Adipose tissue (tissue), 3 donors: ENCODE results near the gene RNF208. TPM values are rescaled to one million over a fixed set of nuclear protein-coding genes. Genes with fewer than 3 reads are reported as not detected.

Experiments
- H3K27ac ChIP-seq: one replicate; pipeline ENCODE4 v1.5.1; 2013; ENCODE audit warnings: low read depth, low read length
- WGBS, 3 donors: extraction: QIAGEN DNeasy Blood & Tissue Kit; methylation state at CpG; one replicate each; pipeline ENCODE4 v1.1.7; 2013; 5-methylcytosine and 5-hydroxymethylcytosine counted together
- polyA plus RNA-seq, 3 donors: library from polyadenylated mRNA; stranded (reverse); fragments of 200-250 nt; gene quantifications; one replicate each; pipeline ENCODE4 v1.2.3, GENCODE V29; 2013
- donor health status: healthy with polysubstance abuse.
- donor health status: Bipolar disorder and iron deficiency.
- donor health status: healthy.

RNF208 gene
- polyA plus RNA-seq, 3 donors, result 2.8 to 4.0 (median 3.5) TPM

DNA sequence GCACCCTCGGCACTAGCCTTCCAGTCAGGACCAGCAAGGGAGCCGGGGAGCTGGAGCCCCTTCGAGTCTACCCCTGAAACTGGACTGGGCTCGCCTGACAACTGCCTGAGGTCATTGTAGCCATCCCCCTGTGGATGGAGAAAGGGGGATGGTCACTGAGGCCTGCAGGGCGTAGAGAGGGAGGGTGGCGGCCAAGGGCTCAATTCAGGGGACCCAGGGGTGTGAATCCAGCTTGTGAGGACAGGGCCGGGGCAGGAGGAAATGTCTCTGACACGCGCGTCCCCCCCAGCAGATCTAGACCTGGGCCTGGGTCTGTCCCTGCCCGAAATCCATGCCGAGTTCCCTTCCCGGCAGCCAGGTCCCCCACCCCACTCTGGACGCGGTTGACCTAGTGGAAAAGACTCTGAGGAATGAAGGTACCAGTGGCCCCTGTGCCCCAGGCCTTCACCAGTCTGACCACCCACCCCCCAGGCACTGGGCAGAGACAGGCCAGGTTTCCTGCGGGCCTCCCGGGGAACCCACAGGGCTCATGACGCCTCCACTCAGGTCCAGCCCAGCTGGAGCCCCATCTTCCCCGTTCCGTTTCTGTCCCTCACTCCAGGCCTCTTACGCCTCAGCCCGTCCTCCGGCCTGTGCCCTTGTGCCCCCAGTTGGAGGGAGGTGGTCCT is 9.5 kb upstream of the RNF208 start:
- 79 to 89% (median 81%) methylated on average over 22 to 23 of the region's 23 CpGs for WGBS, 3 donors
- no peak overlapping the region for H3K27ac ChIP-seq

DNA sequence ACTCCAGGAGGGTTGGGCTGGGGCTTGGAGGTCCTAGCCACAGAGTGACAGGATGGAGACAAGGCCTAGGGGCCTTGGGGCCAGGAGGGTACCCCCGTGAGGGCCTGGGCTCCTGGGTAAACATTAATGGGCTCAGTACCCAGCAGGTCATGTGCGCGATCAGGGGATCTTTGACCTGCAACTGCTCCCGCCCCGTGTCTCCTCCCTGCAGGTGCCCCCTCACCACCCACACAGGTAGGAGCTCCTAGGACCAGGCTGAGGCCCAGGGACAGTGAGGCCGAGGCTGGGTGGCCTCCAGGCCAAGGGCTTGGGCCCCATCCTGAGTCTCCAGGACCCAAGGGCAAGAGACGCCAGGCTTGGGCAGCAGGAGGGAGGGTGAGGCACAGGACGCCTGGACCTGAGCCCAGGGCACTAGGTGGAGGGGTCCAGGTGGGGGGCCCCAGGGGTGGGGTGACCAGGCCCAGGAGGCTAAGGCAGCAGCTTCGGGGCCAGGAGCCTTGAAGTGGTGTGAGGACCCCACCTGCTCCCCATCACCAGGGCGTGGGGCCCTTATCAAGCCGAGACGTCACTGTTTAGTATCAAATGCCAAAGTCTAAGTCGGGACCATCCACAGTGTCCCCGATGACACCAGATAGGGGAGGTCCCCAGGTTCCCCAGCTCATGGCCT is 8.8 kb upstream of the RNF208 start, which contains the start of gene SLC34A3:
SLC34A3 (plus strand) TSS at position 197 of the 667 bp plus-strand sequence. CDS start 802 bp downstream, outside the sequence.
- WGBS, 3 donors, result 62 to 72% (median 72%) methylated on average over 14 of the region's 14 CpGs

DNA sequence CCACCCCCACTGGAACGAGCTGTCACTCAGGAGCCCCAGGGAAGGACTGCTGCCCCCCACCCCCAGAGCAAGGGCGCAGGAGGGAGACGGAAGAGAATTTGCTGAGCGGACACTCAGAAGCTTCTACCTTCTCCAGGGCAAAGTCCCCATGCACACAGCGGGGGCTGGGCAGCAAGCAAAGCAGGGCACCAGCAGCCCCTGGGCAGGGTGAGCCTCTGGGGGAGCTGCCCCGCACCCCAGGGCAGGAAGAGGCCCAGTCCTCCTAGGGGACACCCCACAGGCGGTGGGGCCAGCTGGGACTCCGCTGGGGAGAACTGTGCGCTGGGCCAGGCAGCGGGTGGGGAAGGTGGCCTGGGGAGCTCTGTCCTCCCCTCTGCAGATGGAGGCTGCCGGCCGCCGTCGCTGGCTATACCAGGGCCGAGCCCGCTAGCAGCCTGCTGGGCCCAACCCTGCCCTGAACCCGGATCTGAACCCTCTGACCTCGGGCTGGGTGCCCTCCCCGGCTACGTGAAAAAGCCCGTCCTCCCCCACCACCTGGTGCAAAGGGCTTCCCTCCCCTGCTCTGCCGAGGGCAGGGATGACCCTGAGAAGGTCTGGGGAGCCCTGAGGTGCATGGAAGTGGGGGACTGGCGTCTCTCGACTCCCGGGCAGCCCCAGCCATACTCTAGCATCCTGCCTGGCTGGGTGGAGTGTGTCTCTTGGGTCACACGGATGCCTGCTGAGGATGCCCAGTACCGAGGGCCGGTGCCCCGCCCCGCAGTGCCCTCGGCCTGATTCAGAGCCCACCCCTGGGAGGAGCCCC is 8.1 kb upstream of the RNF208 start:
- WGBS, 3 donors, result 57 to 63% (median 59%) methylated on average over 24 to 31 of the region's 31 CpGs

More for the DNA sequence above, 8.8 kb upstream of the RNF208 start, which contains the start of gene SLC34A3:
- no peak within 1 kb of the TSS for H3K27ac ChIP-seq

DNA sequence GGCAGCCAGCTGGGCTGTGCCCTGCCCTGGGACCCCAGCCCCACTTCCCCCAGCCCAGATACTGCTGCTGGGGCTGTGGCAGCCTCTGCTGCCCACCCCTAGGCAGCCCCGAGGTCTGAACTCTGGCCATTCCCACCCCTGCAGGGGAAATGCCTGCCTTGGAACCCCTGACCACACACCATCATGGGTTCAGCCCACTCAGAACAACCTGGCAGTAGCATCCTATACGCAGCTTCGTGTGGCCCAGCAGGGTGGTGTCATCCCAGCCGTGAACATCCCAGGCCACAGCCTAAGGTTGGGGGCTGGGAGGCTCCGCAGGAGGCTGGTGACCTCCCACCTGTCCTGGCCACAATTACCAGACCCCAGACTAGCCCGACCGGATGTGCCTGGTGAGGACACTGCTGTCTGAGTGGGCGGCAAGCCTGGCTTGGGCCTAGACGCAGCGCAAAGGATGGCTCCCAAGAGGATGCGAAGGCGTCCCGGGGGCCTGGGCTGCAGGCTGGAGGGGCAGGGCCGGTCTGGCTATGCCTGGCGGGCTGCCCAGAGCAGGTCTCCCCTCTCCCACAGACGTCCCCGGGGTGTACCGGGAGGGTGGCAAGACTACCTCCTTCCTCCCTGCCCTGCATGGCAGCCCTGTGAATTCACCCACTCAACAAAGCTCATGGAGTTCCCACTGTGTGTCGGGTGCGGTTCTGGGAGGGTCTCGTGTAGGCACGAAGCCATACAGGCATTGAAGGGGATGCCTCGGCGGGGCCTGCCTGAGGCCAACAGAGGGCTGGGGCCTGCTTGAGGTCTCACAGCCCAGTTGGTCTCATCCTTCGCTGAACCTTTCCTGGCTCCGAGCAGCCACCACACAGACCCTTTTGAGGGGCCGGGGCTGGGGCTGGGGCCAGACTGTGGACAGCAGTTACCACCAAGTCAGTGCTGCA is 7.2 kb upstream of the RNF208 start:
- no peak overlapping the region for H3K27ac ChIP-seq
- 59 to 73% (median 61%) methylated on average over 26 to 27 of the region's 27 CpGs for WGBS, 3 donors

More for the DNA sequence above, 8.1 kb upstream of the RNF208 start:
- H3K27ac ChIP-seq, result no peak overlapping the region

DNA sequence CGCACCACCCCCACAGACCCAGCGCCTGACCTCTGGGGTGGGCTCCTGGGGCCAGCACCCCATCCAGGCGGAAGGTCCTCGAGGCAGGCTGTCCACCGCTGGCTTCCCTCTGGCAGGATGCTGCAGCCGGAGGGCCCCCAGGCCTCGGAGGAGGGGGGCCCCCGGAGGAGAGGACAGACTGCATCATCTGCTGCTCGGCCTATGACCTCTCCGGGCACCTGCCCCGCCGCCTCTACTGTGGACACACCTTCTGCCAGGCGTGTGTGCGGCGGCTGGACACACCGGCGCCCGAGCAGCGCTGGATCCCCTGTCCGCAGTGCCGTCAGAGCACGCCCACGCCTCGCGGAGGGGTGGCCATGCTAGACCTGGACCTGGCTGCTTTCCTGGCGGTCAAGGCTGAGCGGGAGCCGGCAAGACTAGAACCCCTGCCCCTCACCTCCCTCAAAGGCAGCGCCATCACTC is 6.5 kb upstream of the RNF208 start:
- H3K27ac ChIP-seq, result no peak overlapping the region

DNA sequence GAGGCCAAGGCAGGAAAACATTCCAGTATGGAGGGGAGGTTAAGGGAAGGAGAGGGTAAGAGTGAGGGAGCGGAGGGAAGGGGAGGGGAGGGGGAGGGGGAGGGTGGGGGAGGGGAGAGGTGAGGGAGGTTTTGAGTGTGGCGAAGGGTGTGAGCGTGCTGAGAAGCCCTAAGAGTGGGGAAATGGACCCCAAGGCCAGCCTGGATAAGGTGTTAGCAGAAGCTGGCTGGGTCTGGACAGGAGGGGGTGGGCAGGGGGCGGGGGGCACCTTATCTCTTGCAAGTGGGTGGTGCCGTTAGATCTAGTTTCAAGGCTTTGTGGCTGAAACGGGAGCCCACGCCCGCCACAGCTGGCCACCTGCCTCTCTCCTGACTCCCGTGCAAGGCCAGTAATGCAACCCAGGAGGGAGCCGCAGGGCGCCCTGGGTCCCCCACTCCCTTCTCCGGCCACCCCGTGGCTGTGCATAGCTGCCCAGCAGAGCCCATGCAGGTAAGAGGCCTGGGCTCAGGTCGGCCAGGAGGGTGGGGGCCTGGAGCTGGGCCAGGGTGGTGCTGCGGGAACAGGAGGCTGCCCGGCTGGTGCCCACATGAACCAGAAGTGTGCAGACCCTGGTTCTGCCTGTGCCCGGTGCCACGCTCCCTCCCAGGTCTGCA is 5.9 kb upstream of the RNF208 start:
- H3K27ac ChIP-seq, result no peak overlapping the region
- WGBS, 3 donors, result 25 to 43% (median 33%) methylated on average over 18 of the region's 18 CpGs

More for the DNA sequence above, 6.5 kb upstream of the RNF208 start:
- WGBS, 3 donors, result 53 to 57% (median 56%) methylated on average over 27 to 29 of the region's 29 CpGs

DNA sequence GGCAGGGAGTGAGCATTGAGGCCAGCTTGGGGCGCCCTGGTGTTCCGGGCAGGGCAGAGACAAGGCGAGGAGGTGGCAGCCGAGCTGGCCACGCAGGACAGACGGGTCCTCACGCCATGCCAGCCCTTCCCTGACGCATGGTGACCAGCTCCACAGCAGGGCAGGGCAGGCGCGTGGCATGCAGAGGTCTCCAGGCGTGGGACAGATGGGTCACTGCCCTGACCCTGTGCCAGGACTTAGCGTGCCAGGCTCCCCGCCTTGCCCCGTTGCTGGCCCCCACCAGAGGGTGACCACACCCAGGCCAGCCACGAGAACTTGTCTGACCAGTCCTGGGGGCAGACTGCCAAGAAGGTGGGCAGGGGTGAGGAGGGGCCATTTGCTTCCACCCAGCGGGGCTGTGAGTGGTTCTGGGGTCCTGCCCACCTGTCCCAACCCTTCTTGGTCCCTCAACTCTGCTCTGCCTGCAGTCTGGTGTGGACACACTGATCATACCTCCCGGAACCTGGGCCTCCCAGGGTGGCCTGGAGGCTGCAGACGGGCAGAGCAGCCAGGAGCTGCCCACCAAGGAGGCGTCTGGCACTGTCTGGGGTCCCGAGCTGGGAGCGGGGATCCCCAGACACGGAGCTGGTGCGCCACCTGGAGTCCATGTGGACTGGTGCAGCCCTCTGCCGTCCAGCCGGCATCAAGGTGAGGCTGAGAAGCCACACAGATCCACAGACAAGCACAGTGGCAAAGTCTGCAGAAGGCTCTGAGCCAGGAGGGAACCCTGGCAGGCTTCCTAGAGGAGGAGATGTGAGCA is 5.2 kb upstream of the RNF208 start, which contains the start of gene RNF224:
RNF224 (plus strand) TSS at position 449 of the 799 bp plus-strand sequence. CDS start 834 bp downstream, outside the sequence.
- no peak within 1 kb of the TSS for H3K27ac ChIP-seq
- 11 to 39% (median 31%) methylated on average over 22 to 25 of the region's 25 CpGs for WGBS, 3 donors

DNA sequence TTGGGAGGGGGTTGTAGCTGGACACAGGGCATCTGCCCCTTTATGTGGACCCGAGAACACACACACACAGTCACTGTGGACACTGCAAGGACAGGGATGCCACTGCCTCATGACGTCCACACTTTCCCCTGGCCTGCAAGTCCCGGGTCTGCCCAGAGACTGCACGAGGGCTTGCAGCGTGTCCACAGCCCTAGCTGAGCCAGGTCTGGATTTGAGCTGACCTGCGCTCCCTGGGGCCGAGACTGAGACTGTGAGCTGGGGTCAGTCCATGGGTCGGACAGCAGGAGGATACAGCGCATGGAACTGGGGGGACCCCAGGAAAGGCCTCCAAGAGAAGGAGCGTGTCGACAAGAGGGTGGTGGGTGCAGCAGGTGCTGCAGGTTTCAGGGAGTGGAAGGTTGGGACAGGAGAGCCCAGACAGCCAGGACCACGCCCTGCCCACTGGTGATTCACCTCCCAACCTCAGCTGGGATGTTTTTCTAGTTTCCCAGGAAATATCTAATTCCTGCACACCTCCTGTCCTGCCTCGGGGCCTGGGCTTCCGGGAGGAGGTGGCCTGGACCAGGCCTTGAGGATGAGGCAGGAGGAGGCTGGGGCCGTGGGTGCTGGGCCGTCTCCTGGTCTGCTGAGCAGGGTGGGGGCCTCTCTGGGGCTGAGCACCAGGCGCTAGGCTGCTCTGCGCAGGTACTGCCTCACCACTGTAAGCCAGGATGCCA is 4.5 kb upstream of the RNF208 start:
- no peak overlapping the region for H3K27ac ChIP-seq
- 64 to 70% (median 66%) methylated on average over 18 of the region's 18 CpGs for WGBS, 3 donors

DNA sequence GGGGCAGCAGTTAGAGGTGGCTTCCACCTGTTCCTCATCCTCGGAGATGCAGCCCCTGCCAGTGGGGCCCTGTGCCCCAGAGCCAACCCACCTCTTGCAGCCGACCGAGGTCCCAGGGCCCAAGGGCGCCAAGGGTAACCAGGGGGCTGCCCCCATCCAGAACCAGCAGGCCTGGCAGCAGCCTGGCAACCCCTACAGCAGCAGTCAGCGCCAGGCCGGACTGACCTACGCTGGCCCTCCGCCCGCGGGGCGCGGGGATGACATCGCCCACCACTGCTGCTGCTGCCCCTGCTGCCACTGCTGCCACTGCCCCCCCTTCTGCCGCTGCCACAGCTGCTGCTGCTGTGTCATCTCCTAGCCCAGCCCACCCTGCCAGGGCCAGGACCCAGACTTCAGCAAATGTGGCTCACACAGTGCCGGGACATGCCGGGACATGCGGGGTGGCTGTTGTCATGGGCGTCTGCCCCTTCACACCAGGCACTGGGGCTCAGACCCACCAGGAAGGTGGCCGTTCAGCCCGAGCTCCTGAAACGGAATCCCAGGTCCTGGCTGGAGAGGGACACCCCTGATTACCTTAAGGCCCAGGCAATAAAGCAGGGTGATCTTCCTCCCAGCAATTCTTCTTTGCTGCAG is 3.8 kb upstream of the RNF208 start:
- 79% methylated on average over 21 of the region's 21 CpGs for WGBS, 3 donors
- no peak overlapping the region for H3K27ac ChIP-seq

DNA sequence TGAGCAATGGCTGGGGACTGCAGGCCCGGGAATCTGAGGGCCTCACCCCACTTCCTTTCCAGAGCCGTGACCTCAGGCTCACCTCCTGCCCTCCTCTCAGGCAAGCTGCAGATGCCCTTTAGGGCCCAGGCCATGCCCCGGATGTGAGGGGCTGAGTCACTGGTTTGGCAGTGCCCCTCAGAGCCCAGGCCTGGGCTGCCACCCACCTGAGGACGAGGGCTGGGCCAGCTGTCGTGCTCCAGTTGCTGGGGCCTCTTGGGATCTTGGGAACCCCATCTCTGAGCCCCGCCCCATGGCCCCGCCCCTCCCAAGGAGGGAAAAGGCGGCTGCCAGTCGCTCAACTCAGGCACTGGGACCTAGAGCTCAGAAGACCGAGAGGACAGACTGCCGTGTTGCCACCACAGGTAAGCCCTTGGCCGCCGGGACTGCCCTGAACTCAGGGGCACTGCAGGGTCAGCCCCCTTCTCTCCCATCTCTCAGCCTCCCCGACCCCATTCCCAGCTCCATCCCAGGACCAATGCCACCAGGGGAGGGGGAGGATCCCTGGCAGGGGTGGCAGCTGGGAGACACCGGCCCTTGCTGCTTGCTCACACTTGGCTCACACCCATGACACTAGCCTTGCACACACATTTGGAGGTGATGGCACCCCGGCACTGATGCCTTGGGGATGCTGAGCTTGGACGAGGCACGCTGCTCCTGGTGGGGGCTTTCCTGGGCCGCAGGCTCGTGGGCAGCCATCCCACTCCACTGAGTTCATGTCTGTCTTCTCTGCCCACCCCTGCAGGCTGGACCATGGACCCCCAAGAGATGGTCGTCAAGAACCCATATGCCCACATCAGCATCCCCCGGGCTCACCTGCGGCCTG is 3.0 kb upstream of the RNF208 start, which contains the start of gene CYSRT1:
CYSRT1 (plus strand) TSS at position 345 of the 865 bp plus-strand sequence; CDS start at position 793, 448 bp downstream.
- H3K27ac ChIP-seq, result no peak within 1 kb of the TSS
- WGBS, 3 donors, result 54 to 56% (median 55%) methylated on average over 22 to 23 of the region's 23 CpGs

DNA sequence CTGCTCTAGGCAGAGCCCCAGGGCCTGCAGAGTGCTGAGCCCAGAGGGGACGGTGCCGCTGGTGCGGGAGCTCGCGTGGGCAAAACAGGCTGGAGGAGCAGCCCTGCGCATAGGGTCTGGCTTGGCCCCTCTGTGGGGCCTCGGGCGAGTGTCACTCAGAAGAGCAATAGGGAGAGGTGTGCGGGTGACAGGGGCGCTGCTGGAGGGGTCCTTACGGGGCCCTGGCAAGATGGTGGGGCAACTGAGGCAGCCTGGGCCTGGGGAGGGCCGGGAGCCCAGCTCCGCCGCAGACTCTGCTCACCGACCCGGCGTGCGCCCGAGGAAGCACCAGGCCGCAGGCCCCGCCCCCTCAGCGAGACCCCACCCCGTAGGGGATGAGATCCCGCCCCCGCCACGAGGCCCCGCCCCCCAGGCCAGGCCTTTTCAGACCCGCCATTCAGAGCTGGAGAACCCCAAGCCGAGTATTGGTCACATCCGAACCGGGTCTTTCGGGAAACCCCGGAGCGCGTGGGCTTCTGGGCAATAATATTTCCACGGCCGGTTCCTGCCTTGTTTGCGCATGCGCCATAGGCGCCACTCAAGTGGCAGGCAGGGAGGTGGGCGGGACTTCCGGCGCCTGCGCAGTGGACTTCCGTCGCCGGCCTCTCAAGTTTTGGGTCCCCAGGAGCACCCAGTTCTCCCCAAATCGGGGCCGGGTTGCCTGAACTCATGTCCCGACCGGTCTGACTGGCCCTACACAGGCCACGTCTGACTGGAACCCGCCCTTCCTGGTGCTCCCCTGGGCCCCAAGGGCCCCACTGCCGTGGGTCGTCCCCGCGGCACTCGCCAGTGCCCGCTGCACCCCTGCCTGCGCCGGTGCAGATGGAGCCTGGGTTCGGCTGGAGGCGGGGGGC is 1.3 kb upstream of the RNF208 start:
- WGBS, 3 donors, result 1 to 3% (median 1%) methylated on average over 47 to 63 of the region's 63 CpGs
- H3K27ac ChIP-seq, result no peak overlapping the region

DNA sequence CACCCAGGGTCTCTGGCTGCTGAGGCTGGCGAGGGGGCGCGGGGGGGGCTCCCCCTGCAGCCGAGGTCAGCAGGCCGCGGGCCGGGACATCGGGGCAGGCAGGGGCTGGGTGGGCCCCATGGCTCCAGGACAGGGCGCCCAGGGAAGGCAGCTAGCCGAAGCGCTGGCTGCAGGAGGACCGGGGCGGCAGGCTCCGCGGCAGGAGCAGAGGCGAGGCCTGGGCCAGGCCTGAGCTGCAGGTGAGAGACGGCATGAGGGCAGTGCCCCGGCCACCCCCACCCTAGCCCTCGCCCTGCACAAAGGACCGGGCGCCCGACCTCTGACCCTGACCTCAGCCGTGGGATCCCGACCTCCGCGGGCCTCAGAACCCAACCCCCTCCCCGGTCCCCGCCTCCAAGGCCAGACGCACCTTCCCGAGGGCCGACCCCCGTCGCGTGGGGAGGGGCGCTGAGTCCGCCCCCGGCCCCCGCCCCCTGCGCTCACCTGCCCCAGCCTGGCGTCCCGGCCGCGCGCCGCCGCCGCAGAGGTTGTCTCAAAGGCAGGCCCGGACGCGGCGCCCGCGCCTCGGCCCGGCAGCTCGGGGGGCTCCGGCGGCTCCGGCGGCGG is 431 bp downstream of the RNF208 start:
- 2 to 13% (median 11%) methylated on average over 34 to 61 of the region's 61 CpGs for WGBS, 3 donors
- H3K27ac ChIP-seq, result no peak overlapping the region

DNA sequence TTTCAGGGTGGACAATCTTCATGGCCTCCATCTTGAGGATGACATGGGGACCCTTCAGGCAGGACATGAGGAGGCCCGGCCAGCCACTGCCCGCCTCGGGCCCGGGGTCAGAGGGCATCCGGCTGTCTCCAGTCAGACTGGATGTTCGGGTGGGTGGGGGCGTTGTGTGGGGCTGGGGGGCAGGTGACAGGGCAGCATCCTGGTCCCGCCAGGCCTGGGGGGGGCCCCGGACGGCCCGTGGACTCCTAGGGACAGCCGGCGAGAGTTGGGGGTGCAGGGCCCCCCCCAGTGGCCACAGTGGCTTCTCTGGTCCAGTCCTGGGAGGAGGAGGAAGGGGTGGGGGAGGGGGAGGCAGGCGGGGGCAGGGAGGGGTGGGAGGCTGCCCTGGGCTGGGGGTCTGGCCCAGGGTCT is 940 bp downstream of the RNF208 start:
- H3K27ac ChIP-seq, result no peak overlapping the region
- WGBS, 3 donors, result 79 to 84% (median 84%) methylated on average over 11 to 14 of the region's 14 CpGs
